Stimulated activated CD4-positive, alpha-beta T cell treated with anti-CD3 and anti-CD28 coated beads, Interleukin-15, amount 100 ng/mL, for 1 hour (primary cell): Measurements from ENCODE around the gene ULK2.

Experiments
- DNase-seq, 2 donors: peaks; one replicate each; pipeline ENCODE4 v3.0.0-alpha.2; 2020; ENCODE audit warnings: low read depth in 1 of 2, low spot score in 1 of 2

Gene ULK2

DNA sequence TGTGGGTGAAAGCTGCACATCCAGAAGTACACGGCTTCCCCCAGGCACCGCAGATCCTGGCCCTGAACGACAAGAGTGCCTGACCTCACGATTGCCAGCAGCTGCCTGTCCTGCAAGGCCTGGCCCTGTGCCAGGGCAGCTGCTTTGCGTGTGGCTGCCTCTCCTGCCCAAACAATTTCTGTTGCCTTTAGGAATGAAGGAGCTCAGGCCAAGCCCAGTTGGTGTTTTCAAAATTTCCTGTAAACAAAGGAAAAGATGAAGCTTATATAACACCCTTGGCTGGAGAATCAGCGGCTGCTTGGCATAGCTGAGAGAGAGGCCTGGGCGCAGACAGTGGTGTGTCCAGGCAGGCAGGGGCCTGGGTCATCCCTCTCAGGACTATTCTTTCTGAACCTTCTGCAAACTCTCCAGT, 139.6 kb downstream of the ULK2 start:
- no peak for DNase-seq

DNA sequence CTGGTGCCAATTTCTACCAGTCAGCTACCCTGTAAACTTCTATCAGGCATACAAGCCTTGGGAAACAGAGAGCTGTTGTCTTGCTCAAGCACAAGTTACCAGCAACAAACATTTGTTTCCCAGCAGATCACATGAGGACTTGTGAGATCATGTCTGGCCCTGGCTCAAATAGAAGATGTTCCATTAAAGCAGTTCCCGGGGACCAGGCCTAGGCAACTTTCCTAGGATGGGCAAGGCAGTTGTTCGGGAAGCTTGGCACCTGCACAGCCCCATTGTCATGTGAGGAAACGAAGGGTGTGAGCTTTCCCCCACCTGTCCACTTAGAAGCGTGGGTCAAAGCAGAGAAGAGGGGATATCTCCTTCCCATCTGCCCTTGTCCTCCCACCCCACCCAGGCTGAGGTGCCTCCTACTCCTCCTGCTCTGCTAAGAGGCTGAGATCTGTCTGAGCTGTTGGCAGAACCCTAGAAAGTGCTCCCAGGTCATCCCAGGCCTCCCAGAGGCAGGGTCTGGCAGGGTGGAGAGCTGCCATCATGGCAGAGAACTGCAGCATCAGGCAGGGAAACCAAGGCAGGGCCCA, 140.1 kb downstream of the ULK2 start:
- no peak for DNase-seq

DNA sequence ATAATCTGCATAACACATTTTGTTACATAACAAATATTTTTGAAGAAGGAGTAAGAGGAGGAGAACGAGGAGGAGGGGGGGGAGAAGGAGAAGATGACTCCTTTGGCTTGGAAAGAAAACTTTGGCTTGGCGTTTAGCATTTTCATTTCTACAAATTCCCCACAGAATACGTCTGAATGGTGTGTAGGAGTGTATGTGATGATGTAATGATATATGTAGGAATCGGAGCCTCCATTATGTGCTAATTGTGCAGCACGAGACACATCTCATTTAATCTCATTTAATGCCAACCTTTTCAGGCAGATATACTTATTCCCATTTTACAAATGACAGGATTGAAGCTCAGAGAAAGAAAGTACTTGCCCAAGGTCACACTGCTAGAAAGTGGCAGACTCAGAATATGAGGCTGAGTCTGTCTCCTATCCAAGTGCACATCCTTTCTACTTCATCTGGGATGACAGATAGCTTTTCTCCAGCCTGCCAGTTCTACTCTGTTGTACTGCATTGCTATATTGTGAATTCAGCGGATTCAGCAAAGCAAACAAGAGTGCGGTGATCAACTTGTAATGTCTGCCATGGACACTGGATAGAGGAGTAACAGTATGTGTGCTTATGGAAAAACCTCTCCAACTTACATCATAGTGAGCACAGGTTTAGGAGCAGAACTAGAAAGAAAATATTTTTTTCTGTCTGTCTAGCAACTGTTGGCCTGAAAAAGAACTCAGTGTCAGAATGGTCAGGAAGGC, 140.9 kb downstream of the ULK2 start:
- DNase-seq = no peak

DNA sequence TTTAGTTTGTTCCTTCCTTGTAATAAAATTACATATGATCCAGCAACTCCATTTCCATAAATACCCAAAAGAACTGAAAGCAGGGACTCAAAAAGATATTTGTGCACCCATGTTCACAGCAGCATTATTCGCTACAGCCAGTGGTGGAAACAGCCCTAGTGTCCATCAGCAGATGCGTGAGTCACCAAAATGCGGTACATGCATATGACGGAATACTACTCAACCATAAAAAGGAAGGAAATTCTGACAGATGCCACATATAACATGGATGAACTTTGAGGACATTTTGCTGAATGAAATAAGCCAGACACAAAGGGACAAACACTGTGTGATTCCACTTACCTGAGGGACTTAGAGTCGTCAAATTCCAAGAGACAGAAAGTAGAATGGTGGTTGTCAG, 142.2 kb downstream of the ULK2 start:
- no peak for DNase-seq

DNA sequence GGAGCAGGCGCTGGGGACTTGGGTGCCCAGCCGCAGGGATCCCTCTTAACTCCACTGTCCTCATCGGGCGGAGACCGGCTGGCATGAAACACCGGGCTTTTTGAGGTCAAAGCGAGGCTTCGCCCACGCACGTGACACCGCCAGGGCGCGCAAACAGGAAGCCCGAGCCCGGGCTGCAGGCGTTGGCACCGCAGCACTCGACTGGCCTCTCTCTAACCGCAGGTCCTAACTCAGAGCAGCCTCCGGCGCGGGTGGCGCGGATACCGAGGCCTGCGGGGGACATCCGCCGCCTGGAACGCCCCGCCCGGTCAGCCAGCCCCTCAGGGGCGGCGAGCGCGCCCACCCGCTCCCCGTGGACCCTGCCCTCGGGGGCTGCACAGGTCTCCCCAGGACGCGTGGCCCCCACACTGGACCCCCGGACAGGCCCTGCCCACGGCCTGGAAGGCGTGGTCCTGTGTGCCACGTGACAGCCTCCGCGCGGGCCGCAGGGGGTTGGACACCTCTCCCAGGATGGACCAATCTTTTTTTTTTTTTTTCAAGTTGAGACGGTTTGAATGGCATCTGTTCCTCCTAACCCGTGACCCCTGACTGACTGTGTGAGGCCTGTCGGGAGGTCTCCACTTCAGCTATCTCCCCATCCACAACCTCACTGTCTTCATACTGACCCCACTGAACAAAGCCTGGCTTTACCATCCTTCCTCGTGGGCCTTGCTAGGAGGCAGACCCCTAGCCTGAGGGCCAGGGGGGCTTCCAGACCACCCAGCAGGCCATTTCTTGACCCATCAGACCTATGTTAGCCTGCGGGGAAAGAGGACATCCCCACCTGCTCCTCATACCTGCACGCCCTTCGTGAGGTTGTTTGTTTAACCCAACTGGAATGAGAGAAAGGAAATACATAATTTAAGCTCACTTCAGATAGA, 143.0 kb downstream of the ULK2 start:
- peak in 1 of 2 donors; percentile 23 for DNase-seq

DNA sequence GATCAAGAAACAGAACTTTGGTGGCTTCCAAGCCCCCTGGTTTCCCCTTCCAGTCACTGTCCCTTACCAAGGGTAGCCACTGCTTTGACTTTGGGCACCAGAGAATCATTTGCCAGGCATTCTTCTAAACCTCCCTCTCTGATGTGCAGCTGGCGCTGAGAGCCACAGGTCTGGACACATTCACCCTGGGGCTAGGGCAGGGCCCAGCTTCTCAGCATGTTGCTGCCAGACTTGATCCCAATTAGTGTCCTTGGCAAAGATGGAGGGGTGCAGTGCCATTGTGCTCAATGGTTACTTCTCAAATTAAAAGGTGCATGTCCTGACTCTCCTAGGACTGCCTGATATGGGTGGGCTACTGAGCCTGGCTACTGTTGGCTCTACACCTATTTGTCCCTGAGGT, 143.8 kb downstream of the ULK2 start:
- DNase-seq = no peak
